Muscle layer of colon (tissue), 2 donors: ENCODE measurements around the gene GMPR.

Experiments used
- H3K27ac ChIP-seq: one replicate; pipeline ENCODE4 v1.7.0; 2013; ENCODE audit warnings: low read depth, mild to moderate bottlenecking, low read length, moderate library complexity
- H3K27me3 ChIP-seq, 2 donors: one replicate each; pipeline ENCODE4 v1.7.0; 2013; ENCODE audit warnings: low read length in 2 of 2, mild to moderate bottlenecking in 2 of 2; ENCODE audit not compliant: insufficient read depth in 2 of 2, control insufficient read depth in 1 of 2
- H3K36me3 ChIP-seq: one replicate; pipeline ENCODE4 v1.7.0; 2013; ENCODE audit warnings: mild to moderate bottlenecking, low read length; ENCODE audit not compliant: insufficient read depth
- H3K4me1 ChIP-seq: one replicate; pipeline ENCODE4 v1.7.0; 2013; ENCODE audit warnings: mild to moderate bottlenecking, low read length; ENCODE audit not compliant: insufficient read depth
- H3K4me3 ChIP-seq, 2 donors: one replicate each; pipeline ENCODE4 v1.7.0; 2013; ENCODE audit warnings: low read length in 2 of 2, low read depth in 1 of 2, mild to moderate bottlenecking in 1 of 2, moderate library complexity in 1 of 2
- H3K9ac ChIP-seq: one replicate; pipeline ENCODE4 v1.7.0; 2013; ENCODE audit warnings: low read length
- H3K9me3 ChIP-seq: one replicate; pipeline ENCODE4 v1.7.0; 2013; ENCODE audit warnings: mild to moderate bottlenecking, low read length
- donor health status: abdominal sarcoma.
- donor health status: Adenocarcinoma of cecum.

The GMPR gene

GRCh38 chr6:16238057-16238962 lies at the start of gene GMPR:
Gene GMPR (plus strand): TSS chr6:16238587. CDS start chr6:16238694, 107 bp downstream.
- peak within 1 kb of the TSS; percentile 88 for H3K27ac ChIP-seq
- H3K27me3 ChIP-seq = no peaks in the 10 kb centered on the region
- H3K4me1 ChIP-seq = peaks cover 31% of the 10 kb centered on the region
- H3K9me3 ChIP-seq = no peaks in the 10 kb centered on the region
- peak within 1 kb of the TSS; percentile 76 to 94 for H3K4me3 ChIP-seq
- H3K36me3 ChIP-seq = no peaks in the 10 kb centered on the region
- H3K9ac ChIP-seq = peak within 1 kb of the TSS; percentile 83

GRCh38 chr6:16190214-16190613 lies 48.2 kb upstream of the GMPR start:
- Histone ChIP-seq H3K9ac (no peak overlapping the region), H3K27me3 (no peaks in the 10 kb centered on the region), H3K36me3 (no peaks in the 10 kb centered on the region), H3K27ac (no peak overlapping the region), H3K4me3 (no peak overlapping the region), H3K9me3 (no peaks in the 10 kb centered on the region), H3K4me1 (peaks cover 7% of the 10 kb centered on the region)

GRCh38 chr6:16196260-16196983 lies 42.0 kb upstream of the GMPR start:
- Histone ChIP-seq H3K4me3 (no peak overlapping the region), H3K27me3 (no peaks in the 10 kb centered on the region), H3K9ac (no peak overlapping the region), H3K9me3 (no peaks in the 10 kb centered on the region), H3K4me1 (no peaks in the 10 kb centered on the region), H3K27ac (no peak overlapping the region), H3K36me3 (no peaks in the 10 kb centered on the region)

GRCh38 chr6:16196984-16197546 lies 41.3 kb upstream of the GMPR start:
- H3K36me3 ChIP-seq = no peaks in the 10 kb centered on the region
- H3K4me1 ChIP-seq = no peaks in the 10 kb centered on the region
- no peak overlapping the region for H3K9ac ChIP-seq
- H3K27me3 ChIP-seq = no peaks in the 10 kb centered on the region
- H3K27ac ChIP-seq = no peak overlapping the region
- H3K9me3 ChIP-seq = no peaks in the 10 kb centered on the region
- H3K4me3 ChIP-seq = no peak overlapping the region

GRCh38 chr6:16198061-16198705 lies 40.2 kb upstream of the GMPR start:
- Histone ChIP-seq H3K4me3 (no peak overlapping the region), H3K27ac (no peak overlapping the region), H3K9me3 (no peaks in the 10 kb centered on the region), H3K9ac (no peak overlapping the region), H3K4me1 (no peaks in the 10 kb centered on the region), H3K36me3 (no peaks in the 10 kb centered on the region), H3K27me3 (no peaks in the 10 kb centered on the region)

- Histone ChIP-seq H3K4me3 (no peak overlapping the region), H3K9ac (no peak overlapping the region), H3K36me3 (no peaks in the 10 kb centered on the region), H3K27me3 (no peaks in the 10 kb centered on the region), H3K27ac (no peak overlapping the region), H3K4me1 (no peaks in the 10 kb centered on the region), H3K9me3 (no peaks in the 10 kb centered on the region)
Observed at GRCh38 chr6:16199804-16200203, 38.6 kb upstream of the GMPR start.

GRCh38 chr6:16200321-16200883 lies 38.0 kb upstream of the GMPR start:
- no peak overlapping the region for H3K9ac ChIP-seq

GRCh38 chr6:16201706-16202105 lies 36.7 kb upstream of the GMPR start:
- Histone ChIP-seq H3K9me3 (no peaks in the 10 kb centered on the region), H3K4me1 (no peaks in the 10 kb centered on the region), H3K9ac (no peak overlapping the region), H3K27me3 (no peaks in the 10 kb centered on the region), H3K27ac (no peak overlapping the region), H3K4me3 (no peak overlapping the region), H3K36me3 (no peaks in the 10 kb centered on the region)

More at GRCh38 chr6:16200321-16200883, 38.0 kb upstream of the GMPR start:
- H3K4me3 ChIP-seq = no peak overlapping the region
- H3K27ac ChIP-seq = no peak overlapping the region
- H3K9me3 ChIP-seq = no peaks in the 10 kb centered on the region
- no peaks in the 10 kb centered on the region for H3K27me3 ChIP-seq
- no peaks in the 10 kb centered on the region for H3K36me3 ChIP-seq
- no peaks in the 10 kb centered on the region for H3K4me1 ChIP-seq

- no peaks in the 10 kb centered on the region for H3K27me3 ChIP-seq
- no peaks in the 10 kb centered on the region for H3K36me3 ChIP-seq
- H3K9me3 ChIP-seq = no peaks in the 10 kb centered on the region
- no peak overlapping the region for H3K9ac ChIP-seq
- H3K4me1 ChIP-seq = no peaks in the 10 kb centered on the region
- H3K4me3 ChIP-seq = no peak overlapping the region
- H3K27ac ChIP-seq = no peak overlapping the region
Observed at GRCh38 chr6:16204653-16205376, 33.6 kb upstream of the GMPR start.

GRCh38 chr6:16205377-16206144 lies 32.8 kb upstream of the GMPR start:
- Histone ChIP-seq H3K4me1 (no peaks in the 10 kb centered on the region), H3K9ac (no peak overlapping the region), H3K4me3 (no peak overlapping the region), H3K27ac (no peak overlapping the region), H3K9me3 (no peaks in the 10 kb centered on the region), H3K27me3 (no peaks in the 10 kb centered on the region), H3K36me3 (no peaks in the 10 kb centered on the region)
